Fibroblast of lung (primary cell): ENCODE measurements around the gene C1orf210. TPM values are rescaled to one million over a fixed set of nuclear protein-coding genes. Genes with fewer than 3 reads are reported as not detected.

Experiments
- DNase-seq, 2 donors: peaks; one replicate each; pipeline versions ENCODE4 v3.0.0 to v3.0.0-alpha.2; 2010; ENCODE audit warnings: low read depth in 2 of 2
- H2AFZ ChIP-seq: 2 replicates; pipeline ENCODE4 v1.5.1; 2012; ENCODE audit warnings: low read length, control low read depth, inconsistent platforms
- H3K27ac ChIP-seq: 2 replicates; pipeline ENCODE4 v1.5.1; 2011; ENCODE audit warnings: low read length, control low read depth; ENCODE audit not compliant: insufficient read depth
- H3K27me3 ChIP-seq: 2 replicates; pipeline ENCODE4 v1.5.1; 2011; ENCODE audit warnings: mild to moderate bottlenecking, low read length; ENCODE audit not compliant: control insufficient read depth, insufficient read depth
- H3K36me3 ChIP-seq: 2 replicates; pipeline ENCODE4 v1.5.1; 2011; ENCODE audit warnings: low read length; ENCODE audit not compliant: control insufficient read depth, insufficient read depth
- H3K4me1 ChIP-seq: 2 replicates; pipeline ENCODE4 v1.5.1; 2011; ENCODE audit warnings: low read length; ENCODE audit not compliant: control insufficient read depth, insufficient read depth; ENCODE audit errors: extremely low read depth
- H3K4me2 ChIP-seq: 2 replicates; pipeline ENCODE4 v1.5.1; 2011; ENCODE audit warnings: low read length, control low read depth; ENCODE audit not compliant: insufficient read depth; ENCODE audit errors: extremely low read depth
- H3K4me3 ChIP-seq, 4 experiments: fragments of 200-600 bp in 1 of 4; sonication (generic) in 1 of 4; replicated peaks in 1 of 4; 2 replicates each; pipeline ENCODE4 v1.5.1; 2011 to 2016; ENCODE audit warnings: low read length in 4 of 4, low read depth in 3 of 4, mild to moderate bottlenecking in 3 of 4, control low read depth in 2 of 4, inconsistent platforms in 1 of 4, mixed read lengths in 1 of 4; ENCODE audit not compliant: insufficient read depth in 1 of 4; ENCODE audit errors: control extremely low read depth in 1 of 4
- H3K79me2 ChIP-seq: 2 replicates; pipeline ENCODE4 v1.5.1; 2012; ENCODE audit warnings: mild to moderate bottlenecking, low read length, inconsistent platforms; ENCODE audit not compliant: control insufficient read depth, insufficient read depth
- H3K9ac ChIP-seq: 2 replicates; pipeline ENCODE4 v1.5.1; 2011; ENCODE audit warnings: mild to moderate bottlenecking, low read length, control low read depth; ENCODE audit not compliant: insufficient read depth
- H3K9me3 ChIP-seq: 2 replicates; pipeline ENCODE4 v1.5.1; 2012; ENCODE audit warnings: low read depth, low read length; ENCODE audit not compliant: control insufficient read depth, insufficient read depth
- H4K20me1 ChIP-seq: 2 replicates; pipeline ENCODE4 v1.5.1; 2011; ENCODE audit warnings: low read length; ENCODE audit not compliant: control insufficient read depth, insufficient read depth; ENCODE audit errors: extremely low read depth
- EZH2 ChIP-seq: IDR thresholded peaks from 2 replicates; pipeline ENCODE4 v1.5.1; 2012; ENCODE audit warnings: low read length, control low read depth, mild to moderate bottlenecking; ENCODE audit errors: missing control alignments
- polyA plus RNA-seq, 2 donors: library from polyadenylated mRNA; depleted of rRNA in 1 of 2; stranded (reverse) in 1 of 2; unstranded in 1 of 2; fragments of >200 nt; gene quantifications; 2 replicates each; pipeline ENCODE4 v1.2.1, GENCODE V29; 2011 to 2012; ENCODE audit warnings: missing spikeins in 1 of 2
- total RNA-seq: library from RNA; depleted of rRNA; stranded (reverse); fragments of >200 nt; gene quantifications from 2 replicates; pipeline ENCODE4 v1.2.1, GENCODE V29; 2014
- TF ChIP-seq, protein P1 (sequence below), 2 donors: IDR thresholded peaks in 1 of 2; conservative IDR thresholded peaks in 1 of 2; 1 replicate in 1 of 2; 2 replicates in 1 of 2; pipeline ENCODE4 v1.5.1; 2011 to 2012; ENCODE audit warnings: low read length in 2 of 2, control low read depth in 1 of 2, inconsistent platforms in 1 of 2, low read depth in 1 of 2, mild to moderate bottlenecking in 1 of 2

Gene C1orf210
- total and polyA plus RNA-seq, 2 donors (not counting 1 experiment from before 2014, with no cell fraction given) = not detected

DNA sequence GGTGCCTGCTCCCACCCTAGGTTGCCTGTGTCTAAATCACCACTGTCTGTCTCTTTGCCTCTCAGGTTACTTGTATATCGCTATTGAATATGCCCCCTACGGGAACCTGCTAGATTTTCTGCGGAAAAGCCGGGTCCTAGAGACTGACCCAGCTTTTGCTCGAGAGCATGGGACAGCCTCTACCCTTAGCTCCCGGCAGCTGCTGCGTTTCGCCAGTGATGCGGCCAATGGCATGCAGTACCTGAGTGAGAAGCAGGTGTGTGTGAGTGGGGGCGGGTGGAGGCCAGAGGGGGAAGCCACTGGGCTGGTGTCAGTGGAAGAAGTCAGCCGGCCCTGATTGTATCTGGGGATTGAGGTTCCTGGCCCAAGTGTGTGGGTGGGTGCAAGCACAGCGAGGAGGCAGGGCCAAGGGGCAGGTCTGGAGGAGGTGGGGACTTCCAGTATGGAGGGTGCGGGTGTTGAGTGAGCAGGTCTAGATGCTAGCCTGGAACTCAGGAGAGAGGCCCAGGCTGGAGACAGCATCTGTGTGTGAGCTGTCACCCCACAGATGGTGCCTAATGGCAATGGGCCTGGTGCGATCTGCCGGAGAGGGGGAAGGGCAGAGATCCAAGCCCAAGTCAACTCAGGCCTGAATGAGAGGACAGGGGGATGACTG, 32.6 kb upstream of the C1orf210 start:
- TF ChIP-seq, protein P1, sequence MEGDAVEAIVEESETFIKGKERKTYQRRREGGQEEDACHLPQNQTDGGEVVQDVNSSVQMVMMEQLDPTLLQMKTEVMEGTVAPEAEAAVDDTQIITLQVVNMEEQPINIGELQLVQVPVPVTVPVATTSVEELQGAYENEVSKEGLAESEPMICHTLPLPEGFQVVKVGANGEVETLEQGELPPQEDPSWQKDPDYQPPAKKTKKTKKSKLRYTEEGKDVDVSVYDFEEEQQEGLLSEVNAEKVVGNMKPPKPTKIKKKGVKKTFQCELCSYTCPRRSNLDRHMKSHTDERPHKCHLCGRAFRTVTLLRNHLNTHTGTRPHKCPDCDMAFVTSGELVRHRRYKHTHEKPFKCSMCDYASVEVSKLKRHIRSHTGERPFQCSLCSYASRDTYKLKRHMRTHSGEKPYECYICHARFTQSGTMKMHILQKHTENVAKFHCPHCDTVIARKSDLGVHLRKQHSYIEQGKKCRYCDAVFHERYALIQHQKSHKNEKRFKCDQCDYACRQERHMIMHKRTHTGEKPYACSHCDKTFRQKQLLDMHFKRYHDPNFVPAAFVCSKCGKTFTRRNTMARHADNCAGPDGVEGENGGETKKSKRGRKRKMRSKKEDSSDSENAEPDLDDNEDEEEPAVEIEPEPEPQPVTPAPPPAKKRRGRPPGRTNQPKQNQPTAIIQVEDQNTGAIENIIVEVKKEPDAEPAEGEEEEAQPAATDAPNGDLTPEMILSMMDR (conservative IDR thresholded peaks at IDR 0.05 in 1 of 2, IDR thresholded peaks at IDR 0.05 in 1 of 2; ENCODE audit: low read depth in 1 of 2, low read length in 2 of 2) = no peak
- TF ChIP-seq EZH2 = no peak
- Histone ChIP-seq H3K9me3 (no peaks in the 10 kb centered on the region), H3K4me1 (no peaks in the 10 kb centered on the region), H2AFZ (no peak overlapping the region), H3K4me2 (no peak overlapping the region), H3K27ac (no peak overlapping the region), H4K20me1 (no peaks in the 10 kb centered on the region), H3K27me3 (no peaks in the 10 kb centered on the region), H3K79me2 (no peaks in the 10 kb centered on the region), H3K9ac (no peak overlapping the region), H3K36me3 (no peaks in the 10 kb centered on the region), H3K4me3 (no peak overlapping the region)
- peak in 1 of 2 donors; percentile 55 for DNase-seq

DNA sequence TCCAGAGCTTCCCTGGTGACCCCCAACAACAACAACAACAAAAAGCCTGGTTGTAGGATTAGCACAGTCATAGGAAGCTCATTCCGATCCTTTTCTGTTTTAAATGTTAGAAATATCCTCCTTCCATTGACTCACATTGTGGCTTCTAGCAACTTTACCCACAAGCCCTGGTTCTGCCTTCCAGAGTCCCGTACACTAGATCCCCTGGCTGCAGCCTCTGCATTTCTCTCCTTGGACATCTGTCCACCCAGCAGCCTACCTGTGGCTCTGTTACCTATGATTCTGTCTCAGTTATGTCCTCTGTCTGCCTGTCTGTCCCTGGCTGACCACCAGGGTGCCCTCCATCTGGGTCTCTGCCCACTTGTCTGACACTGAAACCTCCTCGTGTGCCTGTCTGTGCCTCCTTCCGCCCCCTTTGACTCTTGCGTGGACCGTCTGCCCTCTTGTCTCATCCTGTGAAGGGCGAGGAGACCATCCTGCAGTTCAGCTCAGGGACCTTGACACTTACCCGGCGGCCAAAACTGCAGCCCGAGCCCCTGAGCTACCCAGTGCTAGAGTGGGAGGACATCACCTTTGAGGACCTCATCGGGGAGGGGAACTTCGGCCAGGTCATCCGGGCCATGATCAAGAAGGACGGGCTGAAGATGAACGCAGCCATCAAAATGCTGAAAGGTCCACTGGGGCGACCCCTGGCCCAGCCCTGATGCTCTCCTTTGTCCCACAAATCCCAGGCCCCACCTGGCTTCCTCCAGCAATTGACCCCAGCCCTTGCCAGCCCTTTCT, 31.5 kb upstream of the C1orf210 start:
- H3K4me1 ChIP-seq = no peaks in the 10 kb centered on the region
- no peak overlapping the region for H3K9ac ChIP-seq
- H3K27ac ChIP-seq = no peak overlapping the region
- no peak overlapping the region for H3K4me2 ChIP-seq
- H3K4me3 ChIP-seq = no peak overlapping the region
- no peak for DNase-seq
- TF ChIP-seq EZH2 = no peak
- TF ChIP-seq, protein P1 (conservative IDR thresholded peaks at IDR 0.05 in 1 of 2, IDR thresholded peaks at IDR 0.05 in 1 of 2; ENCODE audit: low read depth in 1 of 2, low read length in 2 of 2) = peak in 1 of 2 donors; percentile 8
- H3K9me3 ChIP-seq = no peaks in the 10 kb centered on the region
- H3K36me3 ChIP-seq = no peaks in the 10 kb centered on the region
- no peaks in the 10 kb centered on the region for H3K79me2 ChIP-seq
- H4K20me1 ChIP-seq = no peaks in the 10 kb centered on the region
- H2AFZ ChIP-seq = no peak overlapping the region
- no peaks in the 10 kb centered on the region for H3K27me3 ChIP-seq

GRCh38 chr1:43315963-43316737, 30.8 kb upstream of the C1orf210 start:
- H3K4me2 ChIP-seq = no peak overlapping the region
- H3K27me3 ChIP-seq = no peaks in the 10 kb centered on the region
- DNase-seq = peak in 1 of 2 donors; percentile 13
- H3K4me3 ChIP-seq = no peak overlapping the region
- H2AFZ ChIP-seq = no peak overlapping the region
- no peak for TF ChIP-seq EZH2
- TF ChIP-seq, protein P1 (conservative IDR thresholded peaks at IDR 0.05 in 1 of 2, IDR thresholded peaks at IDR 0.05 in 1 of 2; ENCODE audit: low read depth in 1 of 2, low read length in 2 of 2) = no peak
- no peaks in the 10 kb centered on the region for H3K9me3 ChIP-seq
- no peaks in the 10 kb centered on the region for H3K4me1 ChIP-seq
- no peaks in the 10 kb centered on the region for H3K36me3 ChIP-seq
- H3K27ac ChIP-seq = no peak overlapping the region
- H4K20me1 ChIP-seq = no peaks in the 10 kb centered on the region
- no peak overlapping the region for H3K9ac ChIP-seq
- H3K79me2 ChIP-seq = no peaks in the 10 kb centered on the region
